ENCODE measurements around the gene LSM14A.
"Not testable (repeated sequence)": the region's sequence is repeated elsewhere in the genome, so short reads cannot be mapped to it uniquely, and the experiment has no call there.

DNA sequence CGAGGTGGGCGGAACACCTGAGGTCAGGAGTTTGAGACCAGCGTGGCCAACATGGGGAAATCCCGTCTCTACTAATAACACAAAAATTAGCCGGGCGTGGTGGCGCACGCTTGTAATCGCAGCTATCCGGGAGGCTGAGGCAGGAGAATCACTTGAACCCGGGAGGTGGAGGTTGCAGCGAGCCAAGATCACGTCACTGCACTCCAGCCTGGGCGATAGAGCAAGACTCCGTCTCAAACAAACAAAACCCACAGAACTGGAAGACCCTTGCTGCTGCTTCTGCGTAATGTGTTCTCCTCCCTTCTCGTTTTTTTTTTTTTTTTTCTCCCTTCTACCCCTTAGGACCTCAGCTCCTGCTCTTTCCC, 81.4 kb downstream of the LSM14A start:
- TF ChIP-seq, protein P1, sequence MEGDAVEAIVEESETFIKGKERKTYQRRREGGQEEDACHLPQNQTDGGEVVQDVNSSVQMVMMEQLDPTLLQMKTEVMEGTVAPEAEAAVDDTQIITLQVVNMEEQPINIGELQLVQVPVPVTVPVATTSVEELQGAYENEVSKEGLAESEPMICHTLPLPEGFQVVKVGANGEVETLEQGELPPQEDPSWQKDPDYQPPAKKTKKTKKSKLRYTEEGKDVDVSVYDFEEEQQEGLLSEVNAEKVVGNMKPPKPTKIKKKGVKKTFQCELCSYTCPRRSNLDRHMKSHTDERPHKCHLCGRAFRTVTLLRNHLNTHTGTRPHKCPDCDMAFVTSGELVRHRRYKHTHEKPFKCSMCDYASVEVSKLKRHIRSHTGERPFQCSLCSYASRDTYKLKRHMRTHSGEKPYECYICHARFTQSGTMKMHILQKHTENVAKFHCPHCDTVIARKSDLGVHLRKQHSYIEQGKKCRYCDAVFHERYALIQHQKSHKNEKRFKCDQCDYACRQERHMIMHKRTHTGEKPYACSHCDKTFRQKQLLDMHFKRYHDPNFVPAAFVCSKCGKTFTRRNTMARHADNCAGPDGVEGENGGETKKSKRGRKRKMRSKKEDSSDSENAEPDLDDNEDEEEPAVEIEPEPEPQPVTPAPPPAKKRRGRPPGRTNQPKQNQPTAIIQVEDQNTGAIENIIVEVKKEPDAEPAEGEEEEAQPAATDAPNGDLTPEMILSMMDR (IDR thresholded peaks at IDR 0.05) = not testable (repeated sequence)
- not testable (repeated sequence) for TF ChIP-seq POLR2A (IDR thresholded peaks at IDR 0.05)

Measured in Peyer's patch (tissue), 4 donors.